Frontal cortex (tissue), 4 donors: ENCODE results near the gene IFIT3. TPM values are rescaled to one million over a fixed set of nuclear protein-coding genes. Genes with fewer than 3 reads are reported as not detected.
"Not testable (repeated sequence)": the region's sequence is repeated elsewhere in the genome, so short reads cannot be mapped to it uniquely, and the experiment has no call there.

Experiments used
- DNase-seq, 2 donors: peaks; one replicate each; pipeline ENCODE4 v3.0.0; 2012; ENCODE audit warnings: low spot score in 2 of 2
- FAIRE-seq: peaks from 2 replicates; lab custom pipeline; 2012; peaks lifted over from hg19 to GRCh38; lab: Jason Lieb, UNC
- total RNA-seq: library from RNA; depleted of rRNA; stranded (reverse); fragments of >200 nt; gene quantifications from one replicate; pipeline ENCODE4 v1.2.3, GENCODE V29; 2014
- donor health status: control.
- donor health status: control.
- donor health status: control.

Gene IFIT3
- total RNA-seq, 1 donor from 2014 or later = 6.5 TPM

GRCh38 chr10:89350631-89351315 is 23.0 kb downstream of the IFIT3 start:
- not testable (repeated sequence) for FAIRE-seq, DNase-seq

DNA sequence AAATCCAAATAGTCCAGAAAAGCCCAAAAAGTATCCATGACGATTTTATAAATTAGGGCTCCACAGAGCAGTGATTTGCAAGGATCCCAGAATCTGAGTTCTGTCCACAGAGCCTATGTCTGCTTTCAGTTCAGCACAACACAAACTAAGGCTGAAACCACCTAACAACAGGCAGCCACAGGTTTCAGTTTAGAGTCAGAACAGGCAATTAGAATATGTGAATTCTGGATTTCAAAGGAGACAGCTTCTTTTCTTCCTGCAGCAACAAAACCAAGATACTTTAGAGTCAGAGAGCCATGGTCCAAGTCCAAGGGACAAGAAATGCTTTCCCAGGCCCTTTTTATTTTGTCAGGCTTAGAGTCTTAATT is 23.6 kb downstream of the IFIT3 start:
- no peak for DNase-seq
- no peak for FAIRE-seq

GRCh38 chr10:89351780-89352597 is 24.2 kb downstream of the IFIT3 start:
- FAIRE-seq (no peak), DNase-seq (no peak)

- FAIRE-seq (no peak), DNase-seq (no peak)
Observed at GRCh38 chr10:89352802-89353201, 25.0 kb downstream of the IFIT3 start.

GRCh38 chr10:89355394-89355931 is 27.7 kb downstream of the IFIT3 start:
- FAIRE-seq = no peak
- no peak for DNase-seq

DNA sequence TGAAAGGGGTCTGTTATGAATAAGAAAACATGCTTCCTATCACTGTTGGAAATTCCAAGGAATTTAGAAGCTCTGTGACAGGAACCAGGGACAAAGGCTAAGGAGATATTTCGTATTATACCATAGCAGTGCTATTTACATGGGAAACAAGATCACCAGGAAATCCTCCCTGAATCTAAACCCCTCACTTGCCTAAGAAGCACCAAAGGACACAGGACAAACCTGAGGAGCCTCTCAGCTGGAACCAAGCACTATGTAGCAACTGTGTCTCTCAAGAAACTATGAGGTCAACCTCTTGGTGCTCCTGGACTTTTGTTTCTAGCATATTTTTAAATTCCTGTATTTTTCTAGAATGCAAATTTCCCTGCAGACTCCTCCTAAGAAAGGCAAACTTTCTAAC is 29.3 kb downstream of the IFIT3 start:
- FAIRE-seq (no peak), DNase-seq (no peak)

DNA sequence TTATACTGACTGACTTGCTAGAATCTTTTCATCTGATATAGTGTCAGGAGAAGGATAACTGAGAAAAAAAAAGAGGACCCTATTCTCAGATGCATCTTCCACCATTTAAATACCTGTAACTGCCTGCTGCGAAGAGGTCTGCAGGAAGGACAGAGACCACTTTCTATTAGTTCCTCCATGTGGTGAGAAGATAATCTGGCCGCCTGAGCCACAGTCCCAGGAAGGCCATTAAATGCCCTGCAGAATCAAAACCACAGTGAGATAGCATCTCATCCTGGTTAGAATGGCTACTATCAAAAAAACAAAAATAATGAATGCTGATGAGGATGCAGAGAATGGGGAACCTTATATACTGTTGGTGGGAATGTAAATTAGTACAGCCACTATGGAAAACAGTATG is 30.2 kb downstream of the IFIT3 start:
- FAIRE-seq (no peak), DNase-seq (no peak)

GRCh38 chr10:89360157-89360556 is 32.4 kb downstream of the IFIT3 start:
- DNase-seq (no peak), FAIRE-seq (no peak)

GRCh38 chr10:89362929-89363328 is 35.1 kb downstream of the IFIT3 start:
- FAIRE-seq (no peak), DNase-seq (no peak)

DNA sequence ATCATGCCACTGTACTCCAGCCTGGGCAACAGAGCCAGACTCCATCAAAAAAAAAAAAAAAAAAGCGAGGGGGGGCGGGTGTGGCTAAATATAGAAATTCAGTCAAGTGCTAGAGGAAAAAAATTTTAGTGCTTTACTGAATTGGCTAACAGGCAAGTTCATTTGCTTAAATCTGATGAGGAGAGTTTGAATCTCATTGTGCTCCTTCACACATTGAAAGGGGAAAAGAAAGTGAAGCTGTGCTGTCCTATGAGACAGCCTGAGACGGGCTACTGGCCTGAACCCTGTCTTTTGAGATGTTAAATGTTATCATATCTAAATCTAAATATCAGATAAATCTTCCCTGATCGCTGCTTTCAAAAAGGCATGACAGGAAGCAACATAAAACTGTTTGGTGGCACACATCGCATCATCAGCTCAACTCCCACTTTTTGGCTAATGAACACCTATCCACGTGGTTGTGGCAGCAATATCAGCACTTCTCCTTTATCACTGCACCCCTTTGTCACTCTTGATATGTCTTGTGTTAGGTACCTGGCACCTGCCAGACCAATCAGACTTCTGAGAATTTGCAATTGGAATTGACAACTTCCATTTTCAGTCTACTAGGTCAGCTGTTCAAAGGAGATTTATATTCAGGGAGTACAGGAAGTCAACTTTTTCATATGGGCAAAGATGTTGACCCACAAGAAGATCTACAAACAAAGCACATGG is 36.1 kb downstream of the IFIT3 start:
- FAIRE-seq = no peak
- DNase-seq = no peak

DNA sequence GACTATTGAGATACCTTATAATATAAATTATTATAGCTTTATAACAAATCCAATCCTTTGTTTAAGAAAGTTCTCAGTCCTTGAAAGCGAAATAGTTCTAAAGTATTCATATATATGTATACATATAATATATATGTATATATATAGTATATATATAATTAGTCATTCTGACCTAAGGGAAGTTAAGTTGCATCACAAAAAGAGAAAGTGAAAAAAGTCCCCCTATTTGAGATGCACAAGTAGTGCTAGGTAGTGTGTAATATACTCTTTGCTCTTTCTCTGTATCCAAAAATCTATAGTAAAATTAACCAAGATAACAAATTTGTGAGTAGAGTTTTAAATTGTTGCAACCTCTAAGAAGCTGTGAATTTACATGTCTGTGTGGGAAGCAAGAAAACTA is 36.7 kb downstream of the IFIT3 start:
- FAIRE-seq (no peak), DNase-seq (no peak)

DNA sequence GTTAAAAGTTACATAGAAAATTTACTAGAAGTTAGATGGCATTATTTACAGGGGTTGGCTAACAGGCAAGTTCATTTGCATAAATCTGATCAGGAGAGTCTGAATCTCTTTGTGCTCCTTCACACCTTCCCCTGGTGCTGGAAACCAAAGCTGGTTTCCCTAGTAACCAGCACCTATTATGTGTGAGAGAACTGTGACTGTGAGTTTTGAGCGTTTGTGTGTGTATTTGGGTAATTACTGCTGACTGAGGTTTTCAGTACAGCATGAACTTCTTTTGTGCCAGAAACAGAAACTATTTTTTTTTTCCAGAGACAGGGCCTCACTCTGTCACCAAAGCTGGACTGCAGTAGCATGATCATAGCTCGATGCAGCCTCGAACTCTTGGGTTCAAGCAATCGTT is 39.7 kb downstream of the IFIT3 start:
- no peak for DNase-seq
- no peak for FAIRE-seq

- no peak for FAIRE-seq
Observed at GRCh38 chr10:89368129-89368528, 40.3 kb downstream of the IFIT3 start.

GRCh38 chr10:89369156-89370105 is 41.6 kb downstream of the IFIT3 start:
- FAIRE-seq = no peak
- no peak for DNase-seq

More at GRCh38 chr10:89368129-89368528, 40.3 kb downstream of the IFIT3 start:
- no peak for DNase-seq

DNA sequence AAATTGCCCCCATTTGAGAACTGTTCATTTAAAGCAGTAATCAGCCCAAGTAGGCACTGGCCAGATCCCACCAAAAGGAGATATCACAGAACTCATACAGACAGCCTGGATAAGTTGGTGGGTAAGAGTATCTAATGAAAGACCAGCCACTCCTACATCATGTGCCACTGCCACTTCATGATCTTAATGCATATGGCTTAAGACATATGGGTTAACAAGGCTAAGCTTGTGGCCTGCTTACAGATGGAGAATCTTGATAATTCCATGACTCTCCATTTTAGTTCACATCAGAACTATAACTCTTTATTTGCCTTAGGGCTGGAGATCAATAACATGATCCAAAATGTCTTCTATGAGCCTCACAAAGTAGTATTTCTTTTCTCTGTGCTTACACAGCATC is 43.3 kb downstream of the IFIT3 start:
- FAIRE-seq = no peak
- no peak for DNase-seq

- FAIRE-seq = no peak
- DNase-seq = no peak
Observed at GRCh38 chr10:89371987-89372386, 44.2 kb downstream of the IFIT3 start.

DNA sequence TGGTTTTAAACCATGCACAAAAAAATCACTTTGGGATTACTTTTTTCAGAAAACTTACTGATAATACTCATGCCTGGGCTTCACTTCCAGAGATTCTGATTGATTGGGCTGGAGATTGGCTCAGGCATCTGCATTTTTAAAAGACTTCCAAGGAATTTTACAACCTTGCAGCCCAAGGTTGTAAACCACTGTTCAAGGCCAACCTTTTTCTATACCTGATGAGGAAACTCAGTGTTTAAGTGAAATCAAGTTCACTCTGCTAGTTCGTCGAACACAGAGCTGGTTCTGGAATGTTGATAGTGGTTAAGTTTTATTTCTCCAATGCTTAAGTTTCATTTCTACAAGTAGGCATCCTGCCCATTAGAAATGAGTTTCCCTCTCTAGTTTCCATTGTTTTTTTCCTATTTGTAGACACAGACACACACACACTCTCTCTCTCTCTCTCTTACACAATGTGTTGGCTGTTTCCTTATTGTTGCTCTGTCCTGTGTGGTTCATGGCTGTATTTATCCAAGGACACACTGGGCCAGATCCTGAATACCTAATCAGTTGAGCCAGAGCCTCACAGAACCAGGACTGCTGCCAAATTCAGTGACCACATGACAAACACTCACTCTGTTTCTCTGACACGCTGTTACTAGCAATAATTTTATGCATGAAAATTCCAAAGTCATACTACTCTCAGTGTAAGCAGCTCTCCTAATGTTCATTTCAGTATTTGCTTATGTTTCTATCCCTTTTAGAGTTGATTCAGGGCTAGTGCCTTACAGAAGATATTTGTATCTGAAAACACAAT is 46.3 kb downstream of the IFIT3 start:
- DNase-seq (peak; percentile 49 to 66), FAIRE-seq (peak; percentile 94)

DNA sequence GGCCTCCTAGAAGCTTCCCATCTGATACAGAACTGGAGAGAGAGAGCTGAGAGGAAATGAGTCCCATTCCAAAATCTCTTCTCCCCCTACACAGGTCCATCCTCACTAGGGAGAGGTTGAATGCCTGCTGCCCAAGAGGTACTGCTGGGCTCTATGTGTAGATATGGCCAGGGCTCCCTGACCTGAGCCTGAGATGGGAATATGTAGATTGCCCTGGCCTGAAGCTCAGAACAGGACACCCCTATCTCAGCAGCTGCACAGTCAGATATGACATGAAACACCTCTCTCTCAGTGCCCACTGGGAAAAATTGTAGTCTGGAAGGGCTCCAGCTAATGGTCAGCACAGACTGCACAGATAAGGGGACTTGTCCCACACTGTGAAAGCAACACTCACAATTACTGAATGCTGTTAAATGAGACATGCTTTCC is 46.9 kb downstream of the IFIT3 start:
- FAIRE-seq (no peak), DNase-seq (no peak)
